GM18519 (cell line): ENCODE measurements around the gene TAS2R38.
"Not testable (repeated sequence)": the region's sequence is repeated elsewhere in the genome, so short reads cannot be mapped to it uniquely, and the experiment has no call there.

Experiments
- ATAC-seq: cut with Tn5 transposase; IDR thresholded peaks from one replicate; pipeline ENCODE4 v1.9.1; 2021; ENCODE audit warnings: mild to moderate bottlenecking, moderate library complexity; ENCODE audit not compliant: unreplicated experiment, low FRiP score

The TAS2R38 gene

DNA sequence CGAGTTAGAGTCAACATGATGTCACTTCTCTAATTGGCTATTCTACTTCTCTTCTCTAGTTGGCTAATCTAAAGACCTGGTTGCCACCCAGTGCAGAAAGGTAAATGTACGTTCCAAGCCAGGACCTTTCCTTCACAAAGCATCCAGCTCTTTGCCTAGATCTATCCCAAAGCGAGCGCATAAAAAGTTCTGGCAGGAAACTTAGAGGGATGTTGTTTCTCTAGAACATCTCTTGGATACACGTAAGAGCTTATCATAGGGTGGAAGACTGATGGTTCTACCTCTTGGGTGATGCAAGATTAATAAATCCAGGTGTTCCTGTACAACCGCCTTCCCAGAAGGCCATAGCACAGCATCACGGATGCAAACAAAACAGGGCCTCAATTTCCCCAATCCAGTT is at the start of gene TAS2R38:
Gene TAS2R38, minus strand, starts transcription at position 101 of the 400 bp plus-strand sequence. Its CDS starts 84 bp downstream, at position 17.
- no peak for ATAC-seq

DNA sequence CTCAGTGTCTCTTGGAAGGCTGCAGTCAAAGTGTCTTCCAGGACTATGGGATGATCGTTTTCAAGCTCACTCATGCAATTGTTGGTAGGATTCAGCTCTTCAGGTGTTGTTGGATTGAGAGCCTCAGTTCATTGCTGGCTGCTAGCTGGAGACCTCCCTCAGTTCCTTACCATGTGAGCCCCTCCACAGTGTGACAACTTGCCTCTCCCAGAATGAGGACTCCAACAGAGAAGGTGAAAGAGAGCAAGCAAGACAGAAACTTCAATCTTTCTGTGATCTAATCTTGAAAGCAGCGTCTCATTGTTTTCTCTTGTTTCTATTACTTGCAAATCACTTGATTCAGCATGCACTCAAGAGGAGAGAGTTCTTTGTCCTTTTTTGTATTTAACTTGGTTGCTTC is 44.6 kb upstream of the TAS2R38 start:
- ATAC-seq: no peak

DNA sequence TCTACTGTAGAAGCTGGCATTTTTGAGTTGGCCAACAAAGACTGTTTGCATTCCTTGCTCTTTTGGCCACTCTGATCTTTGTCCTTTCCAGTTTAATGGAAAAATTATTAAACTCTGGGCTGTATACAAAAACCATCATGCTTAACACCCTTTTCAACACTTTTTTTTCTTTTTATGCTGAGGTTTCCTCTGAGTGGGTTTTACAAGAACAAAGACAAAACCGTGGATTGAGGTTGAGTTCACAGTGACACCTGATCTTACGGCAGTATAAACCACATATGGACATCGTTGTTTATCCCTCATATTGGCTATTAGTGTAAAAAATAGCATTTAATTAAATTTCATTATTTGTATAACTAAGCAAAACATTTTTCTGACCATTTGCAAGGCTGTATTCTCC is 43.9 kb upstream of the TAS2R38 start:
- ATAC-seq: no peak

DNA sequence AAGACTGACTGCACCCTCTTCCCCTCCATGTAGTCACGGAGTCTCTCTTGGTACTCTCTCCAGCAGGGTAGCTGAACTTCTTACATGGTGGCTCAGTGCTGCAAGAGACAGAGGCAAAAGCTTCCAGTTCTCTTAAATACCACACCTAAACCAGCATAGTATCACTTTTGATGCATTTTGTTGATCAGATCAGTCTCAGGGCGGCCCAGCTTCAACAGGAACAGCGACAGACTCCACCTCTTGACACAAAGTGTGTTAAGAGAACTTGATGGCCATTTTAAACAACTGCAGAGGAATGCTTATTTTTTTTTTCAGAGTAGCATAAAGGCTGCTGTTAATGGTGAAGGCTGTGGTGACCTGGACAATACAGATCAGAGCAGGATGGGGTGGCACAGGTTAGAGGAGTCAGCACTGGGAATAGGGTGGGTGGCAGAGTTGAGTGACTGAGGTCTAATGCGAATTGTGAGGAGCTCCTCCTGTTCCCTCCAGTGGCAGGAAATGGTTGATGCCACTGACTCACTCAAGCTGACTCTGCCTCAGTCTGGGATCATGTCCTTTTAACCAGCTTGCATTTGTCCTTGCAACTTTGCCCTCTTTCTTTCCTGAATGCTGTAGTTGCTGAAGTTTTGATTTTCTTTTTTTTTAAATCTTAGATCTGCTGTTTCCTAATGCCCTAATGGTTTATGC is 39.4 kb upstream of the TAS2R38 start:
- ATAC-seq: no peak

DNA sequence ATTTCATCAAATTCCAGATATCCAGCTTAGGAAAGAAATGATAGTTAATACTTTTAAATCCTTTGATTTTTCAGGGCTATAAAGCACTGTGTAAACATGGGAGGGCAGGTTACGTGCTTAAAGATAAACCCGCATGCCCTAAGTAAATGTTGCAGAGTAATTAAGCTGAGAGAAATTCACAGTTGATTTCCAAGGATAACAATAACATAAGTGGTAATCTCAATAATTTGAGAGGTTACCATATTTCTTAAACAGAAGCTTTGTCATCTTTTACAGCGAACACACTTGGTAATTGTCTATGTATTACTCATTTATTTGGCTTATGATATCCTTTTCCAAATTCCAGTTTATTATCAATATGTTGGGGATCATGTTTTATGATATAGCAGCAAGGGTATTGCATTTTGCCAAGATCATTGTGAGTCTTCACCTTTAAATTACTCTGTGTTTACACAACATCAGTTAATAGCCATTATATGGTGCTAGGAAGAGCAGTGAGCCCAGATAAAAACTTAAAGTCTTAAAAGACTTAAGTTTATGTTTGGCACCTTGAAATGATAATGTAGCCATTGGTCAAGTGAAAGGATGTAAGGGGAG is 37.5 kb upstream of the TAS2R38 start:
- no peak for ATAC-seq

DNA sequence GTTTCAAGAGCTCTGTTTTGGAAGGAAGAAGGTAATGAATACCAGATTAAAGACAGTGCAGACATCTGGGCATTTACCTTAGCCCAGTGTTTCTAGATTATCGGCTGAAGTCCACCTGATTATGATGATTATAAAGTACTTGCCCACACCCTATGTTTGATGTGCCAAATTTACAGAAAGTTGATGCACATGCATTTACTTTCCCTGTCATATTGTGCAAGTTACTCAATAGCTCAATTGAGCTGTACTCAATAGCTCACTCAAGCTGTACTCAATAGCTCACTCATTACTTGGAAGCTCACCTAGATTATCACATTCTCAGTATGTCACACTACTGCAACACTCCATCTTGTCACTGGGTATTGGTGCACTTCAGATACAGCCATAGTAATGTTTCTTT is 35.6 kb upstream of the TAS2R38 start:
- no peak for ATAC-seq

DNA sequence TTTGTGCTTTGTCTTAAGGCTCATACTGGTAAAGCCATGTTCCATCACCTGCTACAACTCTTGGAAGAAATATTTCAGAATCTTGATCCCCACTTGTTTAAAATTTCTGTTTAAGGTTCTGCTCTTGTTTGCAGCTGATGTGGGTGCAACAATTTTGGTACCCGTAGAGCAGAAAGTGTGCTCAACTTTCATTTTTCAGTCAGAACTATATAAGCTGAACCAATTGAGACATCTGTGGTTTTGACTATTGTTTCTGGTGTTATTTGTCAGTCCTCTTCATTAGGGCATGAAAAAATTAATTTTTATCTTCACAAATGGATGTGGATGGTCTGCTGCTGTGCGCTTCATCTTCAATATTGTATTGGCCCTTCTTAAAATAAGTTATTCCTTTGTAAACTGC is 33.0 kb upstream of the TAS2R38 start:
- ATAC-seq: no peak

DNA sequence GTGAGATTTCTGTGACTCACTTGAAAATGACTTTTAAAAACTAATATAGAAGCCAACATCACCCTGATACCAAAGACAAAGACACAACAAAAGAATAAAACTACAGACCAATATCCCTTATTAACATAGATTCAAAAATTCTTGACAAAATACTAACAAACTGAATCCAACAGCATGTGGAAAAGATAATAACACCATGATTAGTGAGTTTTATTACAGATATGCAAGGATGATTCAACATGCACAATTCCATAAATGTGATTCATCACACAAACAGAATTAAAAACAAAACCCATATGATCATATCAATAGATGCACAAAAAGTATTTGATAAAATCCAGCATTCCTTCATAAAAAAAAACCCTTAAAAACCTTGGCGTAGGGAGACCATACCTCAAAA is 28.6 kb upstream of the TAS2R38 start:
- no peak for ATAC-seq

DNA sequence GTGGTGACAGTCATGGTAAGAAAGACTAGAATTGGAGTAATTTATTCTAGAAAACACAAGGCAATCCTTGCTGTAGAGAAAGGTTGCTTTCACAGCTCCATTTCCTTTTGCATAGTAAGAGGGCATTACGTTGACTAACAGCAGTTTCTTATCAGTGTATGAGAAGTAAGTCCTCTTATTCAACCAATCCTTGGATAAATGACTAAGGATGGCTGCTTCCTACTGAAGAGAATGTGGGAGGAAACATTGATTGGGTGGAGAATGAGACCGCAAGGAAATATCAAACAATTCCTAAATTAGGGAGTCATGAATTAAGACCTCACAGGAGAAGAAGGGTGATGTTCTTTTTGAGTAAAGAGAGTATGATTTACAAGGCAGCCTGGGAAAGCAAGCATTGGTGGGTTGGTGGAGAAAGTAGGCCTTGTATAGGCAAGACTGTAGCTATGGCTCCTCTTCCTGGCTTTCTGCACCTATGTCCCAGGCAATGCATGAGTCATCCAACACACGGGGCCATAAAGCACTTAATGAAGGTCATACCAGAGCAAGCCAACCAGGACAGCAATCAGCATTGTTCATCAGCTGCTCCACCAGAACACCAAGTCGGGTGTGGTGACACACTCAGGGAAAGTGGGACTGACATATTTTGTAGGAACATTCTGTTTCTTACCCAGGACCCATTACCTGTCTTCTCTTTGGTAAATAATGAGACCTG is 27.7 kb upstream of the TAS2R38 start:
- ATAC-seq: no peak

DNA sequence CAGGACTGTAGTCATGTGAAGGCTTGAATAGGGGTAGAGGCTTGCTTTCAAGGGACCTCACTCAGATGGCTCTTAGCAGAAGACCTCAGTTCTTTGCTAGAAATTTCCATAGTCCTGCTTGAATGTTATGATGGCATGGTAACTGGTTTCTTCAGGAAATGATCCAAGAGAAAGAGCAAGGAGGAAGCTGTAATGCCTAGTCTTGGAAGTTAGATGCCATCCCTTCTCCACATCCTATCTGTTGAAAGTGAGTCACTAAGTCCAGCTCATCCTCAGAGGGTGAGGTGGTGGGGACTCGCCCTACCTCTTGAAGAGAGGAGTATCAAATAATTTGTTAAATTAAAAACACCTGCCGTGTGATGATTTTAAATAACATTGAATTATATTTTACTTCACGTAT is 26.7 kb upstream of the TAS2R38 start:
- ATAC-seq: no peak

DNA sequence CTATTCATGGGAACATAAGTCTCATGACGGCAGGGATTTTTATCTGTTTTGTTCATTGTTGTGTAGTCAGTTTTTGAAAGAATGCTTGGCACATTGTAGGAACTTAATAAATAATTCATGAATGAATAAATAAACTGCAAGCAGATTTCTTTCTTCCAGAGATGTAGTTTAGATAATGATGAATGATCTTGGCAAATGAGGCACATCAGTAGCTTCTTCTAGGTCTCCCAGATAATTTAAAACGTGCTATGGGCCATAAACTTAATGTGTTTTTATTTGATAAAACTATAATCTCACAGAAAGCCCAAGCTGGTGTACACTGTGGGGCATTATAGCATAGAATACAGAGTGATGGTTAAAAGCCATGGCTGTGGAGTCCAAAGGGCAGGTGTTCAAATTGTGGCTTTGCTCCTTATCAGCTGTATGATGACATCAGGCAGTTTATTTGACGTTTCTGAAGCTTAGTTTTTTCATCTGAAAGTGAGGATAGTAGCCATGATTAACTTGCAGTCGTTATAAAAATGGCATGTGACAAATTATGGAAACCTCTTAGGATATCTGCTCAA is 25.6 kb upstream of the TAS2R38 start:
- no peak for ATAC-seq

DNA sequence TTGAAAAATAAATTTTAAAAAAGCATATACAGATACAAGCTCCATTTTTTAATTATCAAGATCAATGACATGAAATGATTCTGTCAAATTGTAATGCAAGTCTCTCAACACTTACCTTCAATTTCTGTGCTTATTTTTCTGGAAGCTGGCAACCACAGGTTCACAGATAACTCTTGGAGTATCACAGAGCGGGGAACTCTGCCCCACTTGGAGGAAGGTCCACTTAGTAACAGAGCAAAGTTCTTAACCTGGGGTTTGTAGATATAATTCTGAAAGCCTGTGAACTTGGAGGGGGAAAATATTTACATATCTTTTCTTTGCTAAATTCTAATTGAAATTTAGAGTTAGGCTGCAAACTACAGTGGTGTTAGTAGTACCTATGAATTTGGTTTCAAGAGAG is 19.8 kb upstream of the TAS2R38 start:
- ATAC-seq: no peak

DNA sequence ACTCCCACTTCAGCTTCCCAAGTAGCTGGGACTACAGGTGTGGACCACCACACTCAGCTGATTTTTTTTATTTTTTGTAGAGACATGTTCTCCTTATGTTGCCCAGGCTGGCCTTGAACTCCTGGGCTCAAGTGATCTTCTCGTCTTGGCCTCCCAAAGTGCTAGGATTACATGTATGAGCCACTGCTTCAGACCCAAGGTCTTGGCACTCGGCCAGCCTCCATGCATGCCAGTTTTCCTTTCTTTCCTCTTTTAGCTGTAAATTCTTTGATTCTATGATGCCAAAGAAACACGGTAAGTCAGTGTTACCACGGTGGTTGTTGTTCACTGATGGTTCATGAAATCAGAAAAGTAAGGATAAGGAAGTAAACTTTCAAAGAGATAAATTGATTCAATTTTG is 19.1 kb upstream of the TAS2R38 start:
- no peak for ATAC-seq

DNA sequence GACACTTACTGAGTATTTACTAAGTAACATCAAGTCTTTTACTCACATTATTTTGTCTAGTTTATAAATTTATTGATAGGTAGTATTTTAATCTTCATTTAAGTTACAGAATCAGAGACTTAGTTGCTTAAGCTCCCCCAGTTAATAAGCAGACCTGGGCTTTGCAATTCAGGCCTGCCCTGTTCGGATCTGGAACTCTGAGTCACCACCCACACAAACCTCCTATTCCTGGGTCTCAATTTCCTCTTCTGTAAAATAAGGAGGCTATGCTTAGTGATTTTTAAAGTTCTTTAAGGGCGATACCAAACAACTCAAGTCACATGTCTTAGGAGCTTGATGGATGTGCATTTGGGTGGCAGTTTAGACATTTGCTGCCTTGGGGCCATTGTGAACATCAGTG is 18.6 kb upstream of the TAS2R38 start:
- ATAC-seq: no peak

DNA sequence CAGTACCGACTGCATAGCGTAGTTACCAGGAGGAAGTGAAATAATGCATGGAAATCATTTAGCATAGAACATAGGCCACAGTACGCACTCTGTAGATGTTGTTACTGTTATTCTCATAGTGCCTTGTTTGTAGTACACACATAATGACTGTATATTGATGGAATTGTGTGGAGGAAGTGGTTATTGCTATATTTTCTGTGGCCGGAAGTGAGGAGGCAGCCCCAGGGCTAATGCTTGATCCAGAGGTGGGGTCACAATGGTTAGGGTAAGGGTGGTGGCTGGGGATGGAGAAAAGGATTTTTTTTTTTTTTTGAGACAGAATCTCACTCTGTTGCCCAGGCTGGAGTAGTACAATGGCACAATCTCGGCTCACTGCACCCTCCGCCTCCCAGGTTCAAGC is 17.6 kb upstream of the TAS2R38 start:
- no peak for ATAC-seq

DNA sequence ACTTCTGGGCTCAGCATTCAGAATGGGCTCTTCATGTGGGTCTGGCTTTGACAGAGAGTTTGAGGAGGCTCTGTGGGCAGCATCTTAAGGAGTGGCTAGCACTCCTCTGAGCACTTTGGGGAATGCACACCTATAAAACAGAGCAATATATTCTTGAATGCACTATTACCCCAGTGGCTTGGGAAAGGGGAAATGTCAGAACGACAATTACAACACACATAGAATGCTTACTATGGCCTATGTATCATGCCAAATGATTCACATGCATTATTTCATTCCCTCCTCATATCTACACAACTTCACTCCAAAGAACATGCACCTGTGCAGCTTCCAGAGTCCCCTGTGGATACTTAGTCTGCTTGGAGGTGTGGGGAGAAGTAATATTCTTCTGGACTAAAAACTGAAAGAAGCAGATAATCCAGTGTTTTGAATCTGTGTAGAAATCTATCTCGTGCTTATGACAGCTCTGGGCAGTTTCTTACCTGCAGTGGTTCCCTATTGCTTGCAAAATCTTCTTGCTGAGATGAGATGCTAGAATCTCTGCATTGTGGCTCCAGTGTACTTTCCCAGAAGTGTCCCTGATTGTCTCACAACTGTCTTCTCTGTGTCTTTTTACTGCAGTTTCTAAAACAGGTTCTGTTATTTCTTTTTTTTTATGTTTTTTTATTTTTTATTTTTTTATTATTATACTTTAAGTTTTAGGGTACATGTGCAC is 16.6 kb upstream of the TAS2R38 start:
- ATAC-seq: no peak

DNA sequence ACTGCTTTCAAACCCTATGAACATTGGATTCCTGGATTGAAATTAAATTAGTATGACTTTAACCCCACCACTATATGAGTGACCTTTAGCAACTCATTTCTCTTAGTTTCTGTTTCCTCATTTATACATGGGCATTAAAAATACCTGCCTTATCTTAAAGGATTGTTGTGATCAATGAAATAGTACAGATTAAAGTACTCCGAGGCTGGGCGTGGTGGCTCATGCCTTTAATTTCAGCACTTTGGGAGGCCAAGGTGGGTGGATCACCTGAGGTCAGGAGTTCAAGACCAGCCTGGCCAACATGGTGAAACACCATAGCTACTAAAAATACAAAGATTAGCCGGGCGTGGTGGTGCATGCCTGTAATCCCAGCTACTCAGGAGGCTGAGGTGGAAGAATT is 14.2 kb upstream of the TAS2R38 start:
- not testable (repeated sequence) for ATAC-seq

DNA sequence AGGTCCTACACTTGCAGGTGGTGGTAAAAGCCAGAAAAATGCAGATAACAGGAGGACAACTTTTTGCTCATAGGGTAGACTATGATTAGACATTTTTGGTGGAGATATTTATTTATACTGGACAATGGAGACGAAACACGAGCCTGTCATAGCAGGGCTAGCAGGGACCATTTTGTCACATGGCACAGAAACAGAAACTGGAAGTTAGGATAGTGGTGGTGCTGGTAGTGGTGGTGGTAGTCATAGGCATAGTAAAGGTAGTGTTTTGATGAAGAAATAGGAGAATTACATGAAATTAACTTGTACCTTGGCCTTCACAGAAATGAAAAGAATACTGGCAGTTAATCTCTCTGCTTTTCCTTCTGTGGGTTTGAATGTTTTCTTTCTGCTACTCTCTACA is 13.3 kb upstream of the TAS2R38 start:
- no peak for ATAC-seq

DNA sequence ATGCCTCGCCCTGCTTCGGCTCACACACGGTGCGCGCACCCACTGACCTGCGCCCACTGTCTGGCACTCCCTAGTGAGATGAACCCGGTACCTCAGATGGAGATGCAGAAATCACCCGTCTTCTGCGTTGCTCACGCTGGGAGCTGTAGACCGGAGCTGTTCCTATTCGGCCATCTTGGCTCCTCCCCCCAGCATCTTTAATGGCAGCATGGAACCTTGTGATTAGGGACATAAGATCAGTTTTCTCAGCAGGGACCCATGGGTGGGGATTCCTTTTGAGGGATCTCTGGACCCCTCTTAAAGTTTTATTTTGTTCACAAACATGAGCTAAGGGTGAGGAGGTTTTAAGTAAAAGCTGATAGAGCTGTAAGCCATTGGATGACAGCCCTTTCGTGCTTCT is 12.4 kb upstream of the TAS2R38 start:
- ATAC-seq: not testable (repeated sequence)

DNA sequence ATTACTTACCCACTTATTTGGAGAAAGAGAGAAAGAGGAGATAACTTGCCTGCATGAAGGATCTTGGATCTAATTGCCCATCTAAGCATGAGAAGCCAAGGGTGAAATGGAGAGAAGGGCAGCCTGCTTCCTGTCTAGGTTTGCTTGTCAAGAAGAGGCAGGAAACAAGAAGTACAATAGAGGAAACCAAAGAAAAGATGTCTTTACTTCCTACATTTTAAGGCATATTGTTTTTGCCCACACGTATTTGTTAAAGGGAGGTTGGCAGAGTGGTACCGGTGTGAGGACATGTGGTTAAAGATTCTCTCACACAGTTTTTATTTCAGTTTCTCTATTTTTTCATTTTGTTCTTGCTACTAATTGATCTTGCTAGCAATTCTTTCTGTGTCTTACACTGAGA is 6.0 kb upstream of the TAS2R38 start:
- no peak for ATAC-seq

DNA sequence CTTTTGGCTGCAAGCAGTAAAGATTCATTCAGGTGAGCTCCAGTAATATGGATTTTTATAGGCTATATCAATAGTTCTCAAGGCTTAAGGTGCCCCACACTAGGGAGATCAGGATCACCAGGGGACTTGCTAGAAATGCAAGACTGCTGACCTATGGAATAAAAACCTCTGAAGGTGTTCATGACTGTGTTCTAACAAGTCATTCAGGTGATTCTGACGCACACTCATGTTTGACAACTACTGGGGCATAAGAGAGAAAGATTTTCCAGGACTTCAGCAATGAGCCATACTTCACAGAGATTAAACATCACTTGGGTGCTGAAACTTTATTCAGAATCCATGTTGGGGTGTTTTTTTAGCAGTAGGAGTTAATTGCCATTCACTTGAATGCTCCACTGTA is 4.8 kb upstream of the TAS2R38 start:
- ATAC-seq: no peak
